CD4-positive, alpha-beta T cell (primary cell): ENCODE results near the gene AXL. TPM values are rescaled to one million over a fixed set of nuclear protein-coding genes. Genes with fewer than 3 reads are reported as not detected.
"Not testable (repeated sequence)": the region's sequence is repeated elsewhere in the genome, so short reads cannot be mapped to it uniquely, and the experiment has no call there.

Experiments used
- ATAC-seq: fragments of 200-7000 bp; cut with Tn5 transposase; one replicate; pipeline ENCODE4 v1.10.0; 2022; ENCODE audit warnings: mild to moderate bottlenecking; ENCODE audit not compliant: poor library complexity
- CTCF ChIA-PET: fragments of 350-600 bp; sonication (Branson Sonifier 250); formaldehyde crosslinking; loops from one replicate; lab custom pipeline; 2021; ENCODE audit warnings: antibody characterized with exemption, inconsistent platforms; lab: Charles Lee
- POLR2A ChIA-PET: fragments of 350-600 bp; sonication (Branson Sonifier 250); formaldehyde crosslinking; loops from one replicate; lab custom pipeline; 2021; ENCODE audit warnings: antibody characterized with exemption, inconsistent platforms; lab: Charles Lee
- DNase-seq, 14 experiments: peaks; one replicate each; pipeline ENCODE4 v3.0.0-alpha.2; 2013 to 2020; ENCODE audit warnings: mixed read lengths in 2 of 14
- H3K27ac ChIP-seq, 2 donors: one replicate each; pipeline versions ENCODE4 v1.5.1 to v1.7.0; 2013; ENCODE audit warnings: low read length in 2 of 2, low read depth in 1 of 2, mild to moderate bottlenecking in 1 of 2
- H3K27me3 ChIP-seq, 2 experiments: 1 replicate in 1 of 2; 2 replicates in 1 of 2; pipeline versions ENCODE4 v1.6.1 to v1.7.0; 2013; ENCODE audit warnings: low read length in 2 of 2, control low read depth in 1 of 2, mild to moderate bottlenecking in 1 of 2, moderate library complexity in 1 of 2; ENCODE audit not compliant: insufficient read depth in 2 of 2, control insufficient read depth in 1 of 2
- H3K36me3 ChIP-seq: one replicate; pipeline ENCODE4 v1.6.1; 2013; ENCODE audit warnings: low read length, control low read depth; ENCODE audit not compliant: insufficient read depth
- H3K4me1 ChIP-seq: one replicate; pipeline ENCODE4 v1.6.1; 2013; ENCODE audit warnings: low read length, control low read depth; ENCODE audit not compliant: insufficient read depth
- H3K4me3 ChIP-seq: one replicate; pipeline ENCODE4 v1.5.1; 2013; ENCODE audit warnings: mild to moderate bottlenecking, low read length, moderate library complexity
- H3K9me3 ChIP-seq, 2 experiments: 1 replicate in 1 of 2; 2 replicates in 1 of 2; pipeline versions ENCODE4 v1.6.1 to v1.7.0; 2013; ENCODE audit warnings: low read length in 2 of 2, mild to moderate bottlenecking in 2 of 2, control low read depth in 1 of 2, moderate library complexity in 1 of 2; ENCODE audit not compliant: control insufficient read depth in 1 of 2, insufficient read depth in 1 of 2
- H3K27ac Mint-ChIP-seq: one replicate; pipeline ENCODE4 v1.8.0; 2020; ENCODE audit warnings: mixed read lengths
- H3K27me3 Mint-ChIP-seq: one replicate; pipeline ENCODE4 v1.8.0; 2021; ENCODE audit warnings: mixed read lengths
- H3K36me3 Mint-ChIP-seq: one replicate; pipeline ENCODE4 v1.8.0; 2021; ENCODE audit warnings: low read depth, mixed read lengths
- H3K4me1 Mint-ChIP-seq: one replicate; pipeline ENCODE4 v1.8.0; 2021; ENCODE audit warnings: low read depth, mixed read lengths
- H3K4me3 Mint-ChIP-seq: one replicate; pipeline ENCODE4 v1.8.0; 2020; ENCODE audit warnings: mild to moderate bottlenecking, mixed read lengths
- H3K9me3 Mint-ChIP-seq: one replicate; pipeline ENCODE4 v1.8.0; 2020; ENCODE audit warnings: mixed read lengths
- CTCF ChIP-seq: fragments of 200-600 bp; IDR thresholded peaks from one replicate; pipeline ENCODE4 v1.8.0; 2022; ENCODE audit warnings: antibody characterized with exemption, mild to moderate bottlenecking
- intact Hi-C, 2 experiments: fragments of 100-400 bp; cut with DNase I in 1 of 2; cut with micrococcal nuclease in 1 of 2; formaldehyde crosslinking; loops; one replicate each; pipeline versions ENCODE4 v1.15.1 to v1.9.0; 2023 to 2025; cut with DNase I, micrococcal nuclease
- total RNA-seq, 174 experiments: library from RNA in 2 of 174; stranded (reverse) in 2 of 174; gene quantifications; one replicate each; pipeline ENCODE4 v1.2.3 and lab custom pipeline; 2021 to 2026

Gene AXL
- total RNA-seq, 2 experiments from 2014 or later = 0.30 to 0.42 TPM

GRCh38 chr19:41198559-41198958 is 20.5 kb upstream of the AXL start:
- H3K4me3 ChIP-seq = no peak overlapping the region
- Mint-ChIP-seq H3K36me3 (no peaks in the 10 kb centered on the region), H3K4me3 (no peak overlapping the region), H3K27me3 (peaks cover 14% of the 10 kb centered on the region), H3K27ac (no peak overlapping the region), H3K9me3 (no peaks in the 10 kb centered on the region), H3K4me1 (peaks cover 7% of the 10 kb centered on the region)
- H3K27me3 ChIP-seq = peaks cover 3 to 5% of the 10 kb centered on the region in 2 experiments
- no peaks in the 10 kb centered on the region for H3K9me3 ChIP-seq
- H3K36me3 ChIP-seq = no peaks in the 10 kb centered on the region
- POLR2A ChIA-PET = no interaction called here
- no peak for TF ChIP-seq CTCF
- intact Hi-C loops = no loop called here
- no peak for DNase-seq
- CTCF ChIA-PET = interaction anchor here (0.6 kb wide), 2 partner anchors 60 to 91 kb away, joined by 3 read pairs; no protein-coding TSS in a partner anchor
- peaks cover 9% of the 10 kb centered on the region for H3K4me1 ChIP-seq
- no peak overlapping the region for H3K27ac ChIP-seq
- ATAC-seq = no peak

- Mint-ChIP-seq H3K9me3 (no peaks in the 10 kb centered on the region), H3K36me3 (no peaks in the 10 kb centered on the region), H3K27me3 (peaks cover 4% of the 10 kb centered on the region), H3K4me3 (no peak overlapping the region), H3K27ac (no peak overlapping the region), H3K4me1 (no peaks in the 10 kb centered on the region)
- no peak for DNase-seq
- no peak for TF ChIP-seq CTCF
- H3K4me3 ChIP-seq = no peak overlapping the region
- no peaks in the 10 kb centered on the region for H3K36me3 ChIP-seq
- ChIA-PET CTCF (interaction anchor here (1.3 to 2.7 kb wide), 7 partner anchors 55 to 111 kb away, joined by 5 to 64 read pairs (median 6); partner anchors contain the start of genes CCDC97 and HNRNPUL1), POLR2A (interaction anchor here (1.5 to 7.3 kb wide), 3 partner anchors 23 to 105 kb away, joined by 8 to 97 read pairs (median 23); partner anchors contain the start of gene HNRNPUL1)
- intact Hi-C loops = loop anchor here (5.0 to 10.0 kb wide), 4 partner anchors 149 to 394 kb away; partner anchors contain the start of genes CEACAM21 (in 1 of the 2), ERICH4 (in 1 of the 2) and TGFB1 (in 1 of the 2)
- ATAC-seq = no peak
- no peak overlapping the region for H3K27ac ChIP-seq
- H3K4me1 ChIP-seq = peaks cover 9% of the 10 kb centered on the region
- no peaks in the 10 kb centered on the region for H3K9me3 ChIP-seq
- H3K27me3 ChIP-seq = no peaks in the 10 kb centered on the region
These were observed 15.7 kb upstream of the AXL start for GRCh38 chr19:41203371-41203770.

- H3K27ac ChIP-seq, H3K4me1 ChIP-seq, H3K9me3 ChIP-seq, H3K36me3 ChIP-seq, H3K36me3 Mint-ChIP-seq, H3K27me3 ChIP-seq, H3K4me3 ChIP-seq, H3K4me1 Mint-ChIP-seq, H3K27me3 Mint-ChIP-seq, H3K9me3 Mint-ChIP-seq, H3K4me3 Mint-ChIP-seq: not testable (repeated sequence)
- ATAC-seq (peak; percentile 100), DNase-seq (peak; percentile 76 to 93 (median 82))
- CTCF ChIA-PET = interaction anchor here (0.6 to 2.7 kb wide), 21 partner anchors 21 to 1156 kb away, joined by 3 to 64 read pairs (median 4); partner anchors contain the start of genes CCDC97 and HNRNPUL1
- intact Hi-C loops = loop anchor here (1.0 to 10.0 kb wide), 6 partner anchors 58 to 393 kb away; partner anchors contain the start of genes CEACAM21 (in 1 of the 2), ERICH4 (in 1 of the 2) and TGFB1 (in 1 of the 2)
- POLR2A ChIA-PET = interaction anchor here (0.6 to 7.3 kb wide), 9 partner anchors 22 to 410 kb away, joined by 3 to 97 read pairs (median 8); partner anchors contain the start of genes B9D2 and HNRNPUL1
- peak; percentile 81 for TF ChIP-seq CTCF
- H3K27ac Mint-ChIP-seq = peak overlapping the region; percentile 18
These were observed 14.7 kb upstream of the AXL start for GRCh38 chr19:41204338-41204737.
